Prostate gland (tissue), 2 donors: ENCODE data around the gene DESI1. TPM values are rescaled to one million over a fixed set of nuclear protein-coding genes. Genes with fewer than 3 reads are reported as not detected.
"Not testable (repeated sequence)": the region's sequence is repeated elsewhere in the genome, so short reads cannot be mapped to it uniquely, and the experiment has no call there.

Experiments
- DNase-seq: peaks from one replicate; pipeline ENCODE4 v3.0.0-alpha.2; 2019; ENCODE audit warnings: low spot score
- H3K27ac ChIP-seq, 2 donors: fragments of 200-600 bp; sonication (generic); 2 replicates each; pipeline ENCODE4 v1.5.1; 2017 to 2019
- H3K27me3 ChIP-seq: fragments of 200-600 bp; sonication (generic); replicated peaks from 2 replicates; pipeline ENCODE4 v1.5.1; 2019; ENCODE audit not compliant: insufficient read depth
- H3K36me3 ChIP-seq, 2 donors: fragments of 200-600 bp; sonication (generic); 1 replicate in 1 of 2; 2 replicates in 1 of 2; pipeline versions ENCODE4 v1.5.1 to v1.8.1; 2017 to 2019
- H3K4me1 ChIP-seq: fragments of 200-600 bp; sonication (generic); replicated peaks from 2 replicates; pipeline ENCODE4 v1.5.1; 2019
- H3K4me3 ChIP-seq, 2 donors: fragments of 200-600 bp; sonication (generic); 2 replicates each; pipeline ENCODE4 v1.5.1; 2017 to 2019
- H3K9me3 ChIP-seq: fragments of 200-600 bp; sonication (generic); 2 replicates; pipeline ENCODE4 v1.5.1; 2017
- POLR2A ChIP-seq: fragments of 450-650 bp; IDR thresholded peaks from one replicate; pipeline ENCODE4 v1.6.1; 2016; ENCODE audit warnings: antibody characterized with exemption, mild to moderate bottlenecking
- POLR2AphosphoS5 ChIP-seq: sonication (generic); formaldehyde crosslinking; IDR thresholded peaks from one replicate; pipeline ENCODE4 v1.6.1; 2017; ENCODE audit warnings: antibody characterized with exemption
- WGBS: methylation state at CpG from one replicate; pipeline ENCODE4 v1.1.5; 2018; 5-methylcytosine and 5-hydroxymethylcytosine counted together
- intact Hi-C: fragments of 100-400 bp; cut with DNase I; formaldehyde crosslinking; loops from one replicate; pipeline ENCODE4 v1.14.2; 2022
- total RNA-seq, 2 donors: library from RNA; depleted of rRNA; stranded (reverse); fragments of >200 nt; gene quantifications; one replicate each; pipeline ENCODE4 v1.1.0, GENCODE V29; 2016
- TF ChIP-seq, protein P1 (sequence below), 4 experiments: fragments of 200-600 bp in 2 of 4; fragments of 450-650 bp in 2 of 4; sonication (generic) in 2 of 4; IDR thresholded peaks; 1 replicate in 3 of 4; 2 replicates in 1 of 4; pipeline ENCODE4 v1.5.1; 2016 to 2019; ENCODE audit warnings: antibody characterized with exemption in 4 of 4, mild to moderate bottlenecking in 2 of 4, moderate library complexity in 2 of 4

DESI1 gene
- total RNA-seq, 2 donors from 2014 or later, result 16.0 to 22.9 TPM

DNA sequence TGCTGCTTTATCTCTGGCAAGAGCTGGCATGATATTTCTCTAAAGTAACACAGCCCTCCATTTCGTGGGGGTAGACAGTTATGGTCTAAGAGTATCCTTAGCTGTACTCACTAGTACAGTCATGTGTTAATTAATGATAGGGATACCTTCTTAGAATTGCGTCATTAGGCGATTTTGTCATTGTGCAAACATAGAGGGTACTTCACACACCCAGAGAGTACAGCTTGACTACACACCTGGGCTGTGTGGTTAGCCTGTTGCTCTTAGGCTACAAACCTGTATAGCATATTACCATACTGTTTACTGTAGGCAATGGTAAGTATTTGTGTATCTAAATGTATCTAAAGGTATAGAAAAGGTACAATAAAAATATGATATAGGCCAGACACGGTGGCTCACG lies 17.3 kb upstream of the DESI1 start:
- 88% methylated on average over 5 of the region's 5 CpGs for WGBS
- Histone ChIP-seq H3K9me3 (no peaks in the 10 kb centered on the region), H3K27ac (no peak overlapping the region), H3K4me3 (no peak overlapping the region), H3K27me3 (no peaks in the 10 kb centered on the region), H3K36me3 (peaks cover 0 to 8% of the 10 kb centered on the region in 2 donors), H3K4me1 (no peaks in the 10 kb centered on the region)
- DNase-seq, result no peak
- TF ChIP-seq POLR2AphosphoS5, result no peak
- TF ChIP-seq POLR2A, result no peak
- TF ChIP-seq, protein P1, sequence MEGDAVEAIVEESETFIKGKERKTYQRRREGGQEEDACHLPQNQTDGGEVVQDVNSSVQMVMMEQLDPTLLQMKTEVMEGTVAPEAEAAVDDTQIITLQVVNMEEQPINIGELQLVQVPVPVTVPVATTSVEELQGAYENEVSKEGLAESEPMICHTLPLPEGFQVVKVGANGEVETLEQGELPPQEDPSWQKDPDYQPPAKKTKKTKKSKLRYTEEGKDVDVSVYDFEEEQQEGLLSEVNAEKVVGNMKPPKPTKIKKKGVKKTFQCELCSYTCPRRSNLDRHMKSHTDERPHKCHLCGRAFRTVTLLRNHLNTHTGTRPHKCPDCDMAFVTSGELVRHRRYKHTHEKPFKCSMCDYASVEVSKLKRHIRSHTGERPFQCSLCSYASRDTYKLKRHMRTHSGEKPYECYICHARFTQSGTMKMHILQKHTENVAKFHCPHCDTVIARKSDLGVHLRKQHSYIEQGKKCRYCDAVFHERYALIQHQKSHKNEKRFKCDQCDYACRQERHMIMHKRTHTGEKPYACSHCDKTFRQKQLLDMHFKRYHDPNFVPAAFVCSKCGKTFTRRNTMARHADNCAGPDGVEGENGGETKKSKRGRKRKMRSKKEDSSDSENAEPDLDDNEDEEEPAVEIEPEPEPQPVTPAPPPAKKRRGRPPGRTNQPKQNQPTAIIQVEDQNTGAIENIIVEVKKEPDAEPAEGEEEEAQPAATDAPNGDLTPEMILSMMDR (IDR thresholded peaks at IDR 0.05), result no peak
- intact Hi-C loops, result no loop called here

DNA sequence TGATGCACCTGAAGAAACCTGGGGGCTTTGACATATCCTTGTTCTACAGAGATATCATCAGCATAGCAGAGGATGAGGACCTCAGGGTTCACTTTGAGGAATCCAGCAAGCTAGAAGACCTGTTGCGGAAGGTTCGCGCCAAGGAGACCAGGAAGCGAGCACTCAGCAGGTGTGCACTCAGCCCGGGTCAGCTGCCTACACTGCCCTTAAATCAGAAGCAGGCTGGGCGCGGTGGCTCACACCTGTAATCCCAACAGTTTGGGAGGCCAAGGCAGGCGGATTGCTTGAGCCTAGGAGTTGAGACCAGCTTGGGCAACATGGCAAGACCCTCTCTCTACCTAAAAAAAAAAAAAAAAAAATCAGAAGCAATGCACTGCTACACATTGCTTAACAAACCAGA lies 16.8 kb upstream of the DESI1 start:
- H3K27ac ChIP-seq, H3K36me3 ChIP-seq, H3K9me3 ChIP-seq, H3K4me1 ChIP-seq, intact Hi-C loops, H3K4me3 ChIP-seq, H3K27me3 ChIP-seq, DNase-seq: not testable (repeated sequence)
- WGBS, result 96% methylated on average over 8 of the region's 8 CpGs

DNA sequence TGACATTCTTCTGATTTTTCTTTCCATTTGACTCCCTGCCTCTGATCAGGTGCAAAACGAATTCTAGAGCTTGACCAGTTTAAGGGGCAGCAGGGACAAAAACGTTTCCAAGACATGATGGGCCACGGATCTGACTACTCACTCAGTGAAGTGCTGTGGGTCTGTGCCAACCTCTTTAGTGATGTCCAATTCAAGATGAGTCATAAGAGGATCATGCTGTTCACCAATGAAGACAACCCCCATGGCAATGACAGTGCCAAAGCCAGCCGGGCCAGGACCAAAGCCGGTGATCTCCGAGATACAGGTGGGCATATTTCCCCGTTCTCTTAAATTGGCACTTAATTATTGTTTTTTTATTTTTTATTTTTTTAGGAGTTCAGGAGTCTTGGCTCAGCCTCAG lies 15.6 kb upstream of the DESI1 start:
- Histone ChIP-seq H3K9me3 (no peaks in the 10 kb centered on the region), H3K36me3 (peaks cover 0 to 2% of the 10 kb centered on the region in 2 donors), H3K4me1 (no peaks in the 10 kb centered on the region), H3K27me3 (no peaks in the 10 kb centered on the region), H3K4me3 (no peak overlapping the region), H3K27ac (no peak overlapping the region)
- intact Hi-C loops, result no loop called here
- TF ChIP-seq, protein P1 (IDR thresholded peaks at IDR 0.05), result no peak
- no peak for TF ChIP-seq POLR2A
- TF ChIP-seq POLR2AphosphoS5, result no peak
- peak; percentile 6 for DNase-seq
- WGBS, result 46% methylated on average over 7 of the region's 7 CpGs

GRCh38 chr22:41634610-41635009 lies 13.8 kb upstream of the DESI1 start:
- H3K9me3 ChIP-seq, H3K4me3 ChIP-seq, H3K27ac ChIP-seq, H3K4me1 ChIP-seq, intact Hi-C loops, H3K27me3 ChIP-seq, DNase-seq, H3K36me3 ChIP-seq: not testable (repeated sequence)
- 92% methylated on average over 8 of the region's 8 CpGs for WGBS

- H3K36me3 ChIP-seq, H3K4me3 ChIP-seq, H3K4me1 ChIP-seq, H3K27ac ChIP-seq, H3K27me3 ChIP-seq, intact Hi-C loops, H3K9me3 ChIP-seq, DNase-seq: not testable (repeated sequence)
- 100% methylated on average over 4 of the region's 23 CpGs for WGBS
Observed at GRCh38 chr22:41631615-41632014, 10.8 kb upstream of the DESI1 start.

DNA sequence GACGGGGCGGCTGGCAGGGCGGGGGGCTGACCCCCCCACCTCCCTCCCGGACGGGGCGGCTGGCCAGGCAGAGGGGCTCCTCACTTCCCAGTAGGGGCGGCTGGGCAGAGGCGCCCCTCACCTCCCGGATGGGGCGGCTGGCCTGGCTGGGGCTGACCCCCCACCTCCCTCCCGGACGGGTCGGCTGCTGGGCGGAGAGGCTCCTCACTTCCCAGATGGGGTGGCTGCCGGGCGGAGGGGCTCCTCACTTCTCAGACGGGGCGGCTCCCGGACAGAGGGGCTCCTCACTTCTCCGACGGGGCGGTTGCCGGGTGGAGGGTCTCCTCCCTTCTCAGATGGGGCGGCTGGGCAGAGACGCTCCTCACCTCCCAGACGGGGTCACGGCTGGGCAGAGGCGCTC lies 10.3 kb upstream of the DESI1 start:
- H3K27me3 ChIP-seq, DNase-seq, H3K4me3 ChIP-seq, H3K36me3 ChIP-seq, H3K27ac ChIP-seq, H3K4me1 ChIP-seq, H3K9me3 ChIP-seq, intact Hi-C loops: not testable (repeated sequence)
- 98% methylated on average over 11 of the region's 28 CpGs for WGBS

GRCh38 chr22:41625577-41625976 lies 4.7 kb upstream of the DESI1 start:
- Histone ChIP-seq H3K27ac (no peak overlapping the region), H3K4me1 (peaks cover 5% of the 10 kb centered on the region), H3K4me3 (no peak overlapping the region), H3K9me3 (no peaks in the 10 kb centered on the region), H3K36me3 (peaks cover 0 to 16% of the 10 kb centered on the region in 2 donors), H3K27me3 (no peaks in the 10 kb centered on the region)
- 94% methylated on average over 7 of the region's 7 CpGs for WGBS
- TF ChIP-seq, protein P1 (IDR thresholded peaks at IDR 0.05), result no peak
- TF ChIP-seq POLR2A, result no peak
- no peak for TF ChIP-seq POLR2AphosphoS5
- no peak for DNase-seq
- intact Hi-C loops, result no loop called here
